Gastroesophageal sphincter (tissue), 4 donors: ENCODE data around the gene ST6GALNAC3. TPM values are rescaled to one million over a fixed set of nuclear protein-coding genes. Genes with fewer than 3 reads are reported as not detected.

Experiments
- ATAC-seq: fragments of 150-250 bp; one replicate; pipeline ENCODE4 v1.9.1; 2016; ENCODE audit warnings: mild to moderate bottlenecking, moderate library complexity
- H3K27ac ChIP-seq, 4 donors: fragments of 200-600 bp; sonication (generic) in 3 of 4; 1 replicate in 3 of 4; 2 replicates in 1 of 4; pipeline ENCODE4 v1.5.1; 2016 to 2019
- H3K27me3 ChIP-seq: fragments of 200-600 bp; sonication (generic); one replicate; pipeline ENCODE4 v1.5.1; 2019
- H3K36me3 ChIP-seq, 2 donors: fragments of 200-600 bp; sonication (generic); one replicate each; pipeline ENCODE4 v1.5.1; 2019; ENCODE audit warnings: control low read depth in 1 of 2
- H3K4me1 ChIP-seq, 3 donors: fragments of 200-600 bp; sonication (generic); 1 replicate in 2 of 3; 2 replicates in 1 of 3; pipeline ENCODE4 v1.5.1; 2016 to 2019; ENCODE audit warnings: control low read depth in 2 of 3
- H3K4me3 ChIP-seq, 2 donors: fragments of 200-600 bp; sonication (generic); one replicate each; pipeline ENCODE4 v1.5.1; 2019; ENCODE audit warnings: mild to moderate bottlenecking in 1 of 2, moderate library complexity in 1 of 2
- H3K9me3 ChIP-seq, 3 donors: fragments of 200-600 bp; sonication (generic); one replicate each; pipeline ENCODE4 v1.5.1; 2017 to 2019; ENCODE audit warnings: control low read depth in 2 of 3
- EP300 ChIP-seq: sonication (generic); formaldehyde crosslinking; IDR thresholded peaks from one replicate; pipeline ENCODE4 v1.6.1; 2017; ENCODE audit warnings: antibody characterized with exemption, mild to moderate bottlenecking
- POLR2A ChIP-seq, 2 donors: fragments of 450-650 bp; IDR thresholded peaks; one replicate each; pipeline ENCODE4 v1.6.1; 2017; ENCODE audit warnings: antibody characterized with exemption in 2 of 2, mild to moderate bottlenecking in 2 of 2, moderate library complexity in 1 of 2
- POLR2AphosphoS5 ChIP-seq: sonication (generic); formaldehyde crosslinking; IDR thresholded peaks from one replicate; pipeline ENCODE4 v1.6.1; 2017; ENCODE audit warnings: antibody characterized with exemption
- WGBS, 2 donors: methylation state at CpG; one replicate each; pipeline ENCODE4 v1.1.5; 2018; ENCODE audit warnings: low coverage in 1 of 2; 5-methylcytosine and 5-hydroxymethylcytosine counted together
- total RNA-seq, 4 donors: library from RNA; depleted of rRNA; stranded (reverse); fragments of >200 nt; gene quantifications; one replicate each; pipeline ENCODE4 v1.1.0, GENCODE V29; 2016
- TF ChIP-seq, protein P1 (sequence below), 4 experiments: fragments of 200-600 bp in 2 of 4; fragments of 450-650 bp in 2 of 4; sonication (generic) in 1 of 4; IDR thresholded peaks; one replicate each; pipeline ENCODE4 v1.5.1; 2017 to 2019; ENCODE audit warnings: antibody characterized with exemption in 4 of 4, mild to moderate bottlenecking in 2 of 4, moderate library complexity in 2 of 4

ST6GALNAC3 gene
- total RNA-seq, 4 donors from 2014 or later: 2.8 to 10.6 (median 3.3) TPM

DNA sequence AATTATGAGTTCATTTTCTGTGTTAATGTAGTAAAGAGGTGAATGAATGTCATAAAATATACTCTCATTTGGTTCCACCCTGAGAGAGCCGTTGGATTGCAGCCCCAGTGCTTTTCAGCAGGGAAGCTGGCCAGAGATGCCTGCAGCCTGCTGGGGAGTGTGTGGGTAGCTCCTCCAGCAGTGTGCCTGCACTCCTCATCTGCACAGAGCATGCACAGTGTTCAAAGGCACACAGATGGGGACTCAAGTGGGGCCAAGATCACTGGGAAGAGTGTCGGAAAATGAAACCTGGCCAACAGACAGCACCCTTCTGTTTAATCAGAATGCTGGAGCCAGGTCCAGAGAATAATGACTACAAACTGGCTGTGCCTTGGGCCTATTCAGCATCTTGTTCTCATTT is 206.8 kb downstream of the ST6GALNAC3 start:
- Histone ChIP-seq H3K4me3 (no peak overlapping the region), H3K4me1 (peaks cover 0 to 15% (median 0%) of the 10 kb centered on the region in 3 donors), H3K27me3 (no peaks in the 10 kb centered on the region), H3K9me3 (no peaks in the 10 kb centered on the region), H3K27ac (no peak overlapping the region), H3K36me3 (no peaks in the 10 kb centered on the region)
- WGBS, 2 donors: 30 to 72% methylated on average over 2 of the region's 2 CpGs
- no peak for ATAC-seq
- TF ChIP-seq POLR2AphosphoS5: no peak
- no peak for TF ChIP-seq EP300
- TF ChIP-seq POLR2A (IDR thresholded peaks at IDR 0.05): no peak

DNA sequence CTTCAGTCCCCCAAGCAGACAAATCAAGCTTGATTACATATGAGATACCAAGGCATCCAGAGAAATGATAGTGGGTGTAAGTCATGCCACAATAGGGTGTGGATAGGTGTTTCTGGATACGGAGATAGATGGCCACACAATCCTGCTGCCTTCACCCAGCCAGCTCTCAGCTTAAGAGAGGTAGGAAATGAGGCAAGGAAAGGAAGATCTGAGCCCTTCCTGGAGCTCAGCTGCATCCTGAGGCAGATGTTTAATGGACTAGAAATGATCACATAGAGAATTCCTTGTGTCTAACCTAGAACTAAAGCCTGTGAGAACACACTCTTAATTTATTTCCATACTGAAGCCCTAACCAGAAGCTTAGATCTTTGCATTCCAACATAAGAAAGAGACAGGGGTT is 210.3 kb downstream of the ST6GALNAC3 start:
- no peak for TF ChIP-seq POLR2A (IDR thresholded peaks at IDR 0.05)
- TF ChIP-seq POLR2AphosphoS5: no peak
- TF ChIP-seq, protein P1, sequence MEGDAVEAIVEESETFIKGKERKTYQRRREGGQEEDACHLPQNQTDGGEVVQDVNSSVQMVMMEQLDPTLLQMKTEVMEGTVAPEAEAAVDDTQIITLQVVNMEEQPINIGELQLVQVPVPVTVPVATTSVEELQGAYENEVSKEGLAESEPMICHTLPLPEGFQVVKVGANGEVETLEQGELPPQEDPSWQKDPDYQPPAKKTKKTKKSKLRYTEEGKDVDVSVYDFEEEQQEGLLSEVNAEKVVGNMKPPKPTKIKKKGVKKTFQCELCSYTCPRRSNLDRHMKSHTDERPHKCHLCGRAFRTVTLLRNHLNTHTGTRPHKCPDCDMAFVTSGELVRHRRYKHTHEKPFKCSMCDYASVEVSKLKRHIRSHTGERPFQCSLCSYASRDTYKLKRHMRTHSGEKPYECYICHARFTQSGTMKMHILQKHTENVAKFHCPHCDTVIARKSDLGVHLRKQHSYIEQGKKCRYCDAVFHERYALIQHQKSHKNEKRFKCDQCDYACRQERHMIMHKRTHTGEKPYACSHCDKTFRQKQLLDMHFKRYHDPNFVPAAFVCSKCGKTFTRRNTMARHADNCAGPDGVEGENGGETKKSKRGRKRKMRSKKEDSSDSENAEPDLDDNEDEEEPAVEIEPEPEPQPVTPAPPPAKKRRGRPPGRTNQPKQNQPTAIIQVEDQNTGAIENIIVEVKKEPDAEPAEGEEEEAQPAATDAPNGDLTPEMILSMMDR (IDR thresholded peaks at IDR 0.05): no peak
- no peak for TF ChIP-seq EP300
- WGBS, 2 donors: 80 to 88% methylated on average over 1 of the region's 1 CpG
- Histone ChIP-seq H3K27me3 (no peaks in the 10 kb centered on the region), H3K9me3 (no peaks in the 10 kb centered on the region), H3K4me3 (no peak overlapping the region), H3K36me3 (no peaks in the 10 kb centered on the region), H3K4me1 (peaks cover 0 to 8% (median 0%) of the 10 kb centered on the region in 3 donors), H3K27ac (no peak overlapping the region)
- no peak for ATAC-seq

DNA sequence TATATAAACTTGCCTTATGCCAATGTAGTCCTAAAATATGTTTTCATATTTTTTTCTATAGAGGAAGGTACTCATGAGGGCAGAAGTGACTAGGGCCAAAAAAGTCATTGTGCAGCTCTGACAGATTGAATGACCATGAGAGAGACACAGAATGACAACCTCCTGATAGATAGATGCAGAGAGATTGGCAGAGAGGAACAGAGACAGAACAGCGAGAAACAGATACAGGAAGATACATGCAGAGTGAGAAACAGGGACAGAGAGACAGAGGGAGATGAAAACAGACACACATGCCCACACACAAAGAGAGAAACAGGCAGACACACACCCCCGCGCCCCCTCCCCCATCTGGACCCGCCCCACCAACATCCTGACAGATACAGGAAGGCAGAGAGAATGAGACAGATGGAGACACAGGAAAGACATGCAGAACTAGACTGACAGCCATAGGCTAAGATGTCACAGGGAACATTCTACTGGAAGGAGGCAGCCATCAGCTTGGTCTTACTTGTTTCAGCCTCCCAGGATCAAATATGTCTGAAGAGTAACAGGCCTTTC is 211.1 kb downstream of the ST6GALNAC3 start:
- no peak for TF ChIP-seq POLR2AphosphoS5
- TF ChIP-seq, protein P1 (IDR thresholded peaks at IDR 0.05): no peak
- no peak overlapping the region for H3K27ac ChIP-seq
- H3K4me3 ChIP-seq: no peak overlapping the region
- no peaks in the 10 kb centered on the region for H3K36me3 ChIP-seq
- no peak for ATAC-seq
- H3K27me3 ChIP-seq: no peaks in the 10 kb centered on the region
- H3K4me1 ChIP-seq: peaks cover 0 to 8% (median 0%) of the 10 kb centered on the region in 3 donors
- no peaks in the 10 kb centered on the region for H3K9me3 ChIP-seq
- WGBS, 2 donors: 62% methylated on average over 4 of the region's 4 CpGs; no CpG with 5 or more reads in 1 of the 2 donors

GRCh38 chr1:76287917-76288316 is 213.4 kb downstream of the ST6GALNAC3 start:
- no peak for ATAC-seq
- Histone ChIP-seq H3K27me3 (no peaks in the 10 kb centered on the region), H3K4me1 (no peaks in the 10 kb centered on the region), H3K36me3 (no peaks in the 10 kb centered on the region), H3K9me3 (no peaks in the 10 kb centered on the region), H3K4me3 (no peak overlapping the region), H3K27ac (no peak overlapping the region)
- TF ChIP-seq, protein P1 (IDR thresholded peaks at IDR 0.05): no peak
- no peak for TF ChIP-seq POLR2AphosphoS5
- no peak for TF ChIP-seq POLR2A (IDR thresholded peaks at IDR 0.05)
- TF ChIP-seq EP300: no peak
- 96 to 100% methylated on average over 2 of the region's 2 CpGs for WGBS, 2 donors

GRCh38 chr1:76288758-76289483 is 214.4 kb downstream of the ST6GALNAC3 start:
- Histone ChIP-seq H3K9me3 (no peaks in the 10 kb centered on the region), H3K4me1 (no peaks in the 10 kb centered on the region), H3K27ac (no peak overlapping the region), H3K4me3 (no peak overlapping the region), H3K27me3 (no peaks in the 10 kb centered on the region), H3K36me3 (no peaks in the 10 kb centered on the region)
- no peak for ATAC-seq
- 82 to 83% methylated on average over 4 to 5 of the region's 5 CpGs for WGBS, 2 donors
- no peak for TF ChIP-seq POLR2A (IDR thresholded peaks at IDR 0.05)
- TF ChIP-seq, protein P1 (IDR thresholded peaks at IDR 0.05): no peak
- no peak for TF ChIP-seq POLR2AphosphoS5
- TF ChIP-seq EP300: no peak
